B cell (primary cell): ENCODE measurements around the gene KNTC1.

Source experiments
- EZH2 ChIP-seq: IDR thresholded peaks from 2 replicates; pipeline ENCODE4 v1.6.1; 2012; ENCODE audit warnings: borderline replicate concordance, low read depth, mild to moderate bottlenecking, moderate library complexity, low read length; ENCODE audit not compliant: insufficient read depth, poor library complexity, severe bottlenecking
- TF ChIP-seq, protein P1 (sequence below): fragments of 200-600 bp; IDR thresholded peaks from one replicate; pipeline ENCODE4 v1.8.0; 2022; ENCODE audit warnings: antibody characterized with exemption, mild to moderate bottlenecking

DNA sequence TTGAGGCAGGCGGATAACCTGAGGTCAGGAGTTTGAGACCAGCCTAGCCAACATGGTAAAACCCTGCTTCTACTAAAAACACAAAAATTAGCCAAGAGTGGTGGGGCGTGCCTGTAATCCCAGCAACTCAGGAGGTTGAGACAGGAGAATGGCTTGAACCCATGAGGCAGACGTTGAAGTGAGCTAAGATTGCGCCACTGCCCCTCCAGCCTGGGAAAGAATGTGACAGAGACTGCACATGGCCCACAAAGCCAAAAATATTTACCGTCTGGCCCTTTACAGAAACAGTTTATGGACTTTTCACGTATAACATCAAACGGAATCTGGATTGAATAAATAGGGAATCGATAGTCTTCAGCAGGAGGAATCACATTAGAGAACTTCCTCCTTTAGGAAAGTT, 3.8 kb upstream of the KNTC1 start:
- TF ChIP-seq, protein P1, sequence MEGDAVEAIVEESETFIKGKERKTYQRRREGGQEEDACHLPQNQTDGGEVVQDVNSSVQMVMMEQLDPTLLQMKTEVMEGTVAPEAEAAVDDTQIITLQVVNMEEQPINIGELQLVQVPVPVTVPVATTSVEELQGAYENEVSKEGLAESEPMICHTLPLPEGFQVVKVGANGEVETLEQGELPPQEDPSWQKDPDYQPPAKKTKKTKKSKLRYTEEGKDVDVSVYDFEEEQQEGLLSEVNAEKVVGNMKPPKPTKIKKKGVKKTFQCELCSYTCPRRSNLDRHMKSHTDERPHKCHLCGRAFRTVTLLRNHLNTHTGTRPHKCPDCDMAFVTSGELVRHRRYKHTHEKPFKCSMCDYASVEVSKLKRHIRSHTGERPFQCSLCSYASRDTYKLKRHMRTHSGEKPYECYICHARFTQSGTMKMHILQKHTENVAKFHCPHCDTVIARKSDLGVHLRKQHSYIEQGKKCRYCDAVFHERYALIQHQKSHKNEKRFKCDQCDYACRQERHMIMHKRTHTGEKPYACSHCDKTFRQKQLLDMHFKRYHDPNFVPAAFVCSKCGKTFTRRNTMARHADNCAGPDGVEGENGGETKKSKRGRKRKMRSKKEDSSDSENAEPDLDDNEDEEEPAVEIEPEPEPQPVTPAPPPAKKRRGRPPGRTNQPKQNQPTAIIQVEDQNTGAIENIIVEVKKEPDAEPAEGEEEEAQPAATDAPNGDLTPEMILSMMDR = no peak
- no peak for TF ChIP-seq EZH2
